ENCODE results near the gene COL2A1. TPM values are rescaled to one million over a fixed set of nuclear protein-coding genes. Genes with fewer than 3 reads are reported as not detected.

Gene COL2A1
- total RNA-seq, 1 experiment from 2014 or later = 10.8 TPM

DNA sequence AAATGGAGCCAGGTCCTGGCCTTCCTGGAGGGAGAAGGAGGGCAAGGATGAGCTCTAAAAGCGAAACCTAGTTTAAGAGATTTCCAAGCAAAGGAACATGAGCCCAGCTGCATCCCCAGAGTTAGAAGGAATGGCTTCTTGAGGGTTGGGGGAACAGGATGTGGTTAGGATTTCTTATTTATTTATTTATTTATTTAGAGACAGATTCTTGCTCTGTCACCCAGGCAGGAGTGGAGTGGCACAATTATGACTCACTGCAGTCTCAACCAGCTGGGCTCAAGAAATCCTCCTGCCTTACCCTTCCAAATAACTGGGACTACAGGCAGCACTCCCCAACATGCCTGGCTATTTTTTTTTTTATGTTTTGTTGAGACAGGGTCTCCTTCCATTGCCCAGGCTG lies 66.2 kb downstream of the COL2A1 start:
- no peak overlapping the region for H3K9ac ChIP-seq (ENCODE audit: extremely low read depth, insufficient read length, low read length)
- H3T11ph ChIP-seq (ENCODE audit: low read length) = no peak overlapping the region
- H3K79me1 ChIP-seq (ENCODE audit: insufficient read depth, low read depth, low read length, poor library complexity, severe bottlenecking) = no peaks in the 10 kb centered on the region
- no peak overlapping the region for H2BK20ac ChIP-seq (ENCODE audit: low read depth, low read length, poor library complexity, severe bottlenecking)
- Mint-ChIP-seq H3K27ac (no peak overlapping the region), H3K4me3 (no peak overlapping the region), H3K4me1 (peaks cover 13 to 20% of the 10 kb centered on the region in 2 experiments), H3K9me3 (no peaks in the 10 kb centered on the region), H3K36me3 (ENCODE audit: insufficient read depth in 1 of 3, low read depth in 3 of 3) (no peaks in the 10 kb centered on the region), H3K27me3 (ENCODE audit: low read depth) (peaks cover 40% of the 10 kb centered on the region)
- no peak overlapping the region for H2BK5ac ChIP-seq (ENCODE audit: insufficient read length, low read length)
- no peak overlapping the region for H2AFZ ChIP-seq (ENCODE audit: low read length)
- no peak overlapping the region for H2BK12ac ChIP-seq (ENCODE audit: insufficient read length, low read depth, low read length)
- no peak overlapping the region for H2BK15ac ChIP-seq (ENCODE audit: low read depth, low read length)
- no peak overlapping the region for H4K91ac ChIP-seq (ENCODE audit: insufficient read length, low read depth, low read length)
- H4K8ac ChIP-seq (replicated peaks; ENCODE audit: insufficient read length, low read depth, low read length) = no peak overlapping the region
- no peak overlapping the region for H3K23ac ChIP-seq (ENCODE audit: insufficient read length, low read depth, low read length)
- H3K18ac ChIP-seq (ENCODE audit: insufficient read length, low read depth, low read length) = no peak overlapping the region
- H4K5ac ChIP-seq (ENCODE audit: insufficient read length, low read depth, low read length) = no peak overlapping the region
- WGBS (ENCODE audit: extremely low coverage, insufficient read length, low lambda C conversion rate) = no CpG with 5 or more reads among the region's 1 CpG
- DNase-seq = no peak
- no peaks in the 10 kb centered on the region for H3K79me2 ChIP-seq (ENCODE audit: insufficient read depth, low read length)
- no peaks in the 10 kb centered on the region for H3K4me1 ChIP-seq (ENCODE audit: insufficient read depth, low read length)
- H3K23me2 ChIP-seq (ENCODE audit: insufficient read length, low read depth, low read length, poor library complexity, severe bottlenecking) = peaks cover 2% of the 10 kb centered on the region
- TF ChIP-seq, protein P1, sequence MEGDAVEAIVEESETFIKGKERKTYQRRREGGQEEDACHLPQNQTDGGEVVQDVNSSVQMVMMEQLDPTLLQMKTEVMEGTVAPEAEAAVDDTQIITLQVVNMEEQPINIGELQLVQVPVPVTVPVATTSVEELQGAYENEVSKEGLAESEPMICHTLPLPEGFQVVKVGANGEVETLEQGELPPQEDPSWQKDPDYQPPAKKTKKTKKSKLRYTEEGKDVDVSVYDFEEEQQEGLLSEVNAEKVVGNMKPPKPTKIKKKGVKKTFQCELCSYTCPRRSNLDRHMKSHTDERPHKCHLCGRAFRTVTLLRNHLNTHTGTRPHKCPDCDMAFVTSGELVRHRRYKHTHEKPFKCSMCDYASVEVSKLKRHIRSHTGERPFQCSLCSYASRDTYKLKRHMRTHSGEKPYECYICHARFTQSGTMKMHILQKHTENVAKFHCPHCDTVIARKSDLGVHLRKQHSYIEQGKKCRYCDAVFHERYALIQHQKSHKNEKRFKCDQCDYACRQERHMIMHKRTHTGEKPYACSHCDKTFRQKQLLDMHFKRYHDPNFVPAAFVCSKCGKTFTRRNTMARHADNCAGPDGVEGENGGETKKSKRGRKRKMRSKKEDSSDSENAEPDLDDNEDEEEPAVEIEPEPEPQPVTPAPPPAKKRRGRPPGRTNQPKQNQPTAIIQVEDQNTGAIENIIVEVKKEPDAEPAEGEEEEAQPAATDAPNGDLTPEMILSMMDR (conservative IDR thresholded peaks at IDR 0.05) = no peak
- no peak overlapping the region for H3K56ac ChIP-seq (ENCODE audit: insufficient read length, low read depth, low read length)
- no peaks in the 10 kb centered on the region for H3K9me3 ChIP-seq (ENCODE audit: control insufficient read depth, low read depth, low read length)
- no peaks in the 10 kb centered on the region for H3K27me3 ChIP-seq (ENCODE audit: insufficient read depth, low read length)
- no peak overlapping the region for H2BK120ac ChIP-seq (ENCODE audit: low read depth, low read length, poor library complexity, severe bottlenecking)
- no peak overlapping the region for H3K4me2 ChIP-seq (ENCODE audit: insufficient read depth, insufficient read length, low read length)
- no peak overlapping the region for H3K14ac ChIP-seq (ENCODE audit: insufficient read depth, low read length)
- H3K4ac ChIP-seq (ENCODE audit: low read depth, low read length) = no peak overlapping the region
- H4K20me1 ChIP-seq (ENCODE audit: control insufficient read depth, insufficient read depth, insufficient read length) = no peaks in the 10 kb centered on the region
- H2AK5ac ChIP-seq (ENCODE audit: insufficient read length, low read length) = no peak overlapping the region
- H3K27ac ChIP-seq (ENCODE audit: insufficient read length, low read depth, low read length) = no peak overlapping the region

Measured in H9 (cell line).